Transverse colon (tissue), 4 donors: ENCODE results near the gene CD14.

Experiments used
- EP300 ChIP-seq: sonication (generic); formaldehyde crosslinking; IDR thresholded peaks from one replicate; pipeline ENCODE4 v1.6.1; 2017; ENCODE audit warnings: antibody characterized with exemption, low read depth
- POLR2A ChIP-seq: fragments of 450-650 bp; IDR thresholded peaks from one replicate; pipeline ENCODE4 v1.6.1; 2016; ENCODE audit warnings: antibody characterized with exemption, mild to moderate bottlenecking, moderate library complexity
- POLR2AphosphoS5 ChIP-seq, 3 donors: sonication (generic); formaldehyde crosslinking; IDR thresholded peaks; one replicate each; pipeline ENCODE4 v1.6.1; 2016; ENCODE audit warnings: antibody characterized with exemption in 3 of 3
- TF ChIP-seq, protein P1 (sequence below), 5 experiments: fragments of 200-600 bp in 3 of 5; fragments of 450-650 bp in 2 of 5; sonication (generic) in 3 of 5; IDR thresholded peaks; 1 replicate in 2 of 5; 2 replicates in 3 of 5; pipeline ENCODE4 v1.5.1; 2016 to 2017; ENCODE audit warnings: antibody characterized with exemption in 5 of 5, inconsistent platforms in 3 of 5, mild to moderate bottlenecking in 2 of 5, moderate library complexity in 1 of 5

DNA sequence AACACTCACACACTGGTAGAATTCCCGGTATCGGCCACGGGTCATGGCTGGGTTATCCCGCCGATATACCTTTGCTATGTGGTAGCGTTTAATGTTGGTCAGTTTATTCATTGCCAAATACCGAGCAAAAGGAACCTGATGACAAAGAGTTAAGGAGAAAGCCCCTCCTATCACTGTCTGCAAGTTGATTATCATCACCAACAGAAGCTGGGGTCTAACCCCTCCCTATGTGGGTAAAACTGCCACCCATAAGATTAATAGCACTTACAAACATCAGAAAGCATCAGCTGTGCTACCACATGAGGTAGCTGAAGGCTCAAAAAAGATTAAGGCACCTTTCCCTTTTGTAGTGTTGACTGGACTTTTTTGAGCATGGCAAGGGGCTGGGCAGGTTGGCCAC is 46.0 kb upstream of the CD14 start:
- TF ChIP-seq, protein P1, sequence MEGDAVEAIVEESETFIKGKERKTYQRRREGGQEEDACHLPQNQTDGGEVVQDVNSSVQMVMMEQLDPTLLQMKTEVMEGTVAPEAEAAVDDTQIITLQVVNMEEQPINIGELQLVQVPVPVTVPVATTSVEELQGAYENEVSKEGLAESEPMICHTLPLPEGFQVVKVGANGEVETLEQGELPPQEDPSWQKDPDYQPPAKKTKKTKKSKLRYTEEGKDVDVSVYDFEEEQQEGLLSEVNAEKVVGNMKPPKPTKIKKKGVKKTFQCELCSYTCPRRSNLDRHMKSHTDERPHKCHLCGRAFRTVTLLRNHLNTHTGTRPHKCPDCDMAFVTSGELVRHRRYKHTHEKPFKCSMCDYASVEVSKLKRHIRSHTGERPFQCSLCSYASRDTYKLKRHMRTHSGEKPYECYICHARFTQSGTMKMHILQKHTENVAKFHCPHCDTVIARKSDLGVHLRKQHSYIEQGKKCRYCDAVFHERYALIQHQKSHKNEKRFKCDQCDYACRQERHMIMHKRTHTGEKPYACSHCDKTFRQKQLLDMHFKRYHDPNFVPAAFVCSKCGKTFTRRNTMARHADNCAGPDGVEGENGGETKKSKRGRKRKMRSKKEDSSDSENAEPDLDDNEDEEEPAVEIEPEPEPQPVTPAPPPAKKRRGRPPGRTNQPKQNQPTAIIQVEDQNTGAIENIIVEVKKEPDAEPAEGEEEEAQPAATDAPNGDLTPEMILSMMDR (IDR thresholded peaks at IDR 0.05) = no peak
- TF ChIP-seq EP300 (no peak), POLR2A (no peak), POLR2AphosphoS5 (IDR thresholded peaks at IDR 0.05) (no peak)
